Loucy (cell line): ENCODE results near the gene GPR152.
A peak's percentile ranks its signal among the peaks of the same experiment; 100 is the strongest.

Experiments used
- H2AFZ ChIP-seq: fragments of 200-600 bp; sonication (generic); 2 replicates; pipeline ENCODE4 v1.6.0; 2016; ENCODE audit warnings: antibody characterized with exemption, mild to moderate bottlenecking, low read length, moderate library complexity
- H3F3A ChIP-seq: fragments of 200-600 bp; 2 replicates; pipeline ENCODE4 v1.6.0; 2016; ENCODE audit warnings: antibody characterized with exemption, low read depth, mild to moderate bottlenecking
- H3K27me3 ChIP-seq: fragments of 200-600 bp; sonication (generic); 2 replicates; pipeline ENCODE4 v1.6.1; 2014; ENCODE audit warnings: low read length, mild to moderate bottlenecking; ENCODE audit not compliant: insufficient read depth, poor library complexity, severe bottlenecking
- H3K36me3 ChIP-seq: fragments of 200-600 bp; sonication (generic); 2 replicates; pipeline ENCODE4 v1.6.1; 2016; ENCODE audit warnings: low read length; ENCODE audit not compliant: insufficient read depth
- H3K4me1 ChIP-seq: fragments of 200-600 bp; sonication (generic); 2 replicates; pipeline ENCODE4 v1.5.1; 2014; ENCODE audit warnings: low read length, mild to moderate bottlenecking; ENCODE audit not compliant: insufficient read depth, poor library complexity, severe bottlenecking
- H3K4me2 ChIP-seq: fragments of 200-600 bp; sonication (generic); 2 replicates; pipeline ENCODE4 v1.6.0; 2014; ENCODE audit warnings: antibody characterized with exemption, low read length, low read depth, mild to moderate bottlenecking; ENCODE audit not compliant: poor library complexity, severe bottlenecking
- H3K4me3 ChIP-seq: fragments of 200-600 bp; sonication (generic); 2 replicates; pipeline ENCODE4 v1.5.1; 2014; ENCODE audit warnings: low read length, mild to moderate bottlenecking, mixed read lengths; ENCODE audit not compliant: poor library complexity, severe bottlenecking
- H3K79me2 ChIP-seq: fragments of 200-600 bp; sonication (generic); 2 replicates; pipeline ENCODE4 v1.6.1; 2014; ENCODE audit warnings: low read length; ENCODE audit not compliant: insufficient read depth
- H3K9ac ChIP-seq: fragments of 200-600 bp; sonication (generic); 2 replicates; pipeline ENCODE4 v1.6.0; 2014; ENCODE audit warnings: mild to moderate bottlenecking, low read depth, low read length, moderate library complexity; ENCODE audit not compliant: poor library complexity, severe bottlenecking
- H3K9me2 ChIP-seq: fragments of 200-600 bp; sonication (generic); replicated peaks from 2 replicates; pipeline ENCODE4 v1.6.1; 2016; ENCODE audit warnings: low read depth, low read length, mixed read lengths
- H3K9me3 ChIP-seq: fragments of 200-600 bp; sonication (generic); 2 replicates; pipeline ENCODE4 v1.6.1; 2014; ENCODE audit warnings: mild to moderate bottlenecking, antibody characterized with exemption, low read length, low read depth; ENCODE audit not compliant: insufficient read depth
- H4K20me1 ChIP-seq: fragments of 200-600 bp; sonication (generic); 2 replicates; pipeline ENCODE4 v1.6.0; 2014; ENCODE audit warnings: antibody characterized with exemption, low read length, mild to moderate bottlenecking; ENCODE audit not compliant: insufficient read depth, poor library complexity, severe bottlenecking
- EZH2phosphoT487 ChIP-seq: fragments of 200-600 bp; IDR thresholded peaks from 2 replicates; pipeline ENCODE4 v1.6.1; 2018; ENCODE audit warnings: antibody characterized with exemption, mild to moderate bottlenecking, moderate library complexity, borderline replicate concordance
- TF ChIP-seq, protein P1 (sequence below): fragments of 200-600 bp; sonication (generic); conservative IDR thresholded peaks from 2 replicates; pipeline ENCODE4 v1.5.1; 2014; ENCODE audit warnings: mild to moderate bottlenecking, antibody characterized with exemption, low read length

GPR152 gene

DNA sequence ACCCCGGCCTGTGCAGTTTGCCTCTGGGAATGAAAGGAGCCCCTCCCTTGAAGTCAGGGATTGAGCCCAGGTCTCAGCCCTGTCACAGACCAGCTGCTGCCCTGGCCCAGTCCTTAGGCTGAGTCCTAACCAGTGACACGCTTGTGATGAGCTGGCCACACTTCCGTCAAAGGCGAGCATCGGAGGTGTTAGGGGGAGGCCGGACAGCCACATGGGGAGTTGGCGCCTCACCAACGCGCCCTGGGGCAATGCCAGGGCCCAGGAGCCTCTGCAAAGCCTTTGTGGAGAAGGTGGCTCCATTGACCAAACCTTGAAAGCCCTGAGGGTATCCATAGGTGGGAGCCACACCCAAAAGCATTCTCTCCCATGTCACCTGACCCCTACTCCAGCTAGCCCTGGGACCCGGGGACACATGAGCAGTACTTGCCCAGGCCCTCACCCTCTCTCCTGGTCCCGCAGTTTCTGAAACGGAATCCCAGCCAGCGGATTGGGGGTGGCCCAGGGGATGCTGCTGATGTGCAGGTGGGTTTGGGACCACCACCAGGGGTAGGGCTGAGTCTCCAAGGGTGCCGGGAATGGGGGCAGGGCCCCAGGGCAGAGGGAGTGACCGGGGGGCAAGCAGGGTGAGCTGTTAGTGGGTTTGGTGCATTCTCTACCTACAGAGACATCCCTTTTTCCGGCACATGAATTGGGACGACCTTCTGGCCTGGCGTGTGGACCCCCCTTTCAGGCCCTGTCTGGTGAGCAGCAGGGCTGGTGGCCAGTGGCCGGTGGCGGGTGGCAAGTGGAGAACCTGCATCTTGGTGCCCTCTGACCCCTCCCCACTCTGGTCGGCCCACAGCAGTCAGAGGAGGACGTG is 18.8 kb downstream of the GPR152 start:
- peaks cover 54% of the 10 kb centered on the region for H3K4me1 ChIP-seq
- H3K36me3 ChIP-seq, result peaks cover 20% of the 10 kb centered on the region; the same call in 1 of the 2 replicates
- peak overlapping the region; percentile 100 for H3K9ac ChIP-seq
- no peak for TF ChIP-seq EZH2phosphoT487
- TF ChIP-seq, protein P1, sequence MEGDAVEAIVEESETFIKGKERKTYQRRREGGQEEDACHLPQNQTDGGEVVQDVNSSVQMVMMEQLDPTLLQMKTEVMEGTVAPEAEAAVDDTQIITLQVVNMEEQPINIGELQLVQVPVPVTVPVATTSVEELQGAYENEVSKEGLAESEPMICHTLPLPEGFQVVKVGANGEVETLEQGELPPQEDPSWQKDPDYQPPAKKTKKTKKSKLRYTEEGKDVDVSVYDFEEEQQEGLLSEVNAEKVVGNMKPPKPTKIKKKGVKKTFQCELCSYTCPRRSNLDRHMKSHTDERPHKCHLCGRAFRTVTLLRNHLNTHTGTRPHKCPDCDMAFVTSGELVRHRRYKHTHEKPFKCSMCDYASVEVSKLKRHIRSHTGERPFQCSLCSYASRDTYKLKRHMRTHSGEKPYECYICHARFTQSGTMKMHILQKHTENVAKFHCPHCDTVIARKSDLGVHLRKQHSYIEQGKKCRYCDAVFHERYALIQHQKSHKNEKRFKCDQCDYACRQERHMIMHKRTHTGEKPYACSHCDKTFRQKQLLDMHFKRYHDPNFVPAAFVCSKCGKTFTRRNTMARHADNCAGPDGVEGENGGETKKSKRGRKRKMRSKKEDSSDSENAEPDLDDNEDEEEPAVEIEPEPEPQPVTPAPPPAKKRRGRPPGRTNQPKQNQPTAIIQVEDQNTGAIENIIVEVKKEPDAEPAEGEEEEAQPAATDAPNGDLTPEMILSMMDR, result no peak
- no peaks in the 10 kb centered on the region for H3K27me3 ChIP-seq
- H3K4me2 ChIP-seq, result peak overlapping the region; percentile 96
- H3K4me3 ChIP-seq, result peak overlapping the region; percentile 100
- H2AFZ ChIP-seq, result no peak overlapping the region
- 0 out of 2 replicates have a peak, but pooled peaks cover 4% of the 10 kb centered on the region for H3F3A ChIP-seq
- H3K9me2 ChIP-seq, result no peaks in the 10 kb centered on the region
- H3K9me3 ChIP-seq, result no peaks in the 10 kb centered on the region
- peaks cover 59% of the 10 kb centered on the region for H4K20me1 ChIP-seq
- peaks cover 96% of the 10 kb centered on the region for H3K79me2 ChIP-seq

DNA sequence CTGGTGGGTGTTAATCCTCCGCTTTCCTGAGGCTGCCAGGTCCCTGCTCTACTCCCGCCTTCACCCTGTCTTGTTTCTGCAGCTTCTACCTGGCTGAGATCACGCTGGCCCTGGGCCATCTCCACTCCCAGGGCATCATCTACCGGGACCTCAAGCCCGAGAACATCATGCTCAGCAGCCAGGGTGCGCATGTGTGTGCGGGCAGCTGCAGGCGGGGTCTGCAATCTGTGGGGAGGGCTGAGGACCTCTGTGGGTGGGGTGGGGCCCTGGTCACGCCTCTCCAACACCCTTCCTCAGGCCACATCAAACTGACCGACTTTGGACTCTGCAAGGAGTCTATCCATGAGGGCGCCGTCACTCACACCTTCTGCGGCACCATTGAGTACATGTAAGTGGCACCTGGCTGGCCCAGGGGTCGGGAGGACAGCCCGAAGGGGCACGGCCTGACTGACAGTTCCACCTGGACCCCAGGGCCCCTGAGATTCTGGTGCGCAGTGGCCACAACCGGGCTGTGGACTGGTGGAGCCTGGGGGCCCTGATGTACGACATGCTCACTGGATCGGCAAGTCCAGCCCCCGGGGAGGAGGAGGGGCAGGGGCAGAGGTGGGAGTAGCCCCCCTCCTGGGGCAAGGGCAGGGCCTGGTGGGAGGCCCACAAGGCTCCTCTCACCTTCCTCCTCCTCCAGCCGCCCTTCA is 19.7 kb downstream of the GPR152 start:
- H3K27me3 ChIP-seq, result no peaks in the 10 kb centered on the region
- H3K9me3 ChIP-seq, result no peaks in the 10 kb centered on the region
- TF ChIP-seq, protein P1, result no peak
- TF ChIP-seq EZH2phosphoT487, result no peak
- no peak overlapping the region for H3K9ac ChIP-seq
- no peak overlapping the region for H3K4me3 ChIP-seq
- H3K4me2 ChIP-seq, result peak overlapping the region; percentile 96
- H3K4me1 ChIP-seq, result peaks cover 48% of the 10 kb centered on the region
- no peaks in the 10 kb centered on the region for H3K9me2 ChIP-seq
- H3K36me3 ChIP-seq, result peaks cover 20% of the 10 kb centered on the region; the same call in 1 of the 2 replicates
- H3K79me2 ChIP-seq, result peaks cover 90% of the 10 kb centered on the region
- H3F3A ChIP-seq, result 0 out of 2 replicates have a peak, but pooled peaks cover 4% of the 10 kb centered on the region
- no peak overlapping the region for H2AFZ ChIP-seq
- peaks cover 59% of the 10 kb centered on the region for H4K20me1 ChIP-seq

DNA sequence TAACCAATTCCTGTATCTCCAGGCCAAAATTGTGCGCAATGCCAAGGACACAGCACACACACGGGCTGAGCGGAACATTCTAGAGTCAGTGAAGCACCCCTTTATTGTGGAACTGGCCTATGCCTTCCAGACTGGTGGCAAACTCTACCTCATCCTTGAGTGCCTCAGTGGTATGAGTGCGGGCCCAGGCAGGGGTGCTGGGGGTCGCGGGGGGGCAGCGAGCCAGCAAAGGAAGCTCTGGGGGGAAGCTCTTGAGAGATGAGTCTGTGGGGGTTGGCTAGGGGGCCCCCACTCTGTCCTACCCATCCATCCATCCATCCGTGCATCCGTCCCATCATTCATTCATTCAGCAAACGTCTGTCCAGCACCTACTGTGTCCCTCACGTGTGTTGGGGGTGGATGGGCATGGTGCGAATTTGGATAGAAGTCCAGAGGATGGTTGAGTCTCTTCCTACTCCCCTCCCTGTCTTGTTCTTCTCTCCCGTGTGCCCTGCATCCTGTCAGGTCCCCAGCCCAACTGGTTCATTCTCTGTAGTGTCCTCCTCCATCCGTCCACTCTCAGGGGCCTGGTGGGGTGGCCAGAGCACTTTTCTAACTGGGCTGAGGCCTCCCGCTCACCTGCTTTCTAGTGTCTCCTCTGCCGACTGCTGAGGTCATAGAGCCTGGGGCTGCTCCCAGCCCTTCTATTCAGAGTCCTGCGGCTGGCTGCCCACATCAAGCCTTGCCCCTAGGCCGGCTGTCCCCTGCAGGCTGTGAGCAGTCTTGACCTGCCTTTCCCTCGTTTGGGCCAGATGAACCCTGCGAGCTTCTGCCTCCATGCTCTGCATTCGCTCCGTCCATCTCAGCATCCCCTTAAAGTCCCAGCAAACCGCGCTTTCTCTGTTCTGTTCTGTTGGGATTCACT is 20.9 kb downstream of the GPR152 start:
- peaks cover 57% of the 10 kb centered on the region for H4K20me1 ChIP-seq
- H3K9ac ChIP-seq, result no peak overlapping the region
- H3K4me2 ChIP-seq, result peak overlapping the region; percentile 16
- no peak overlapping the region for H2AFZ ChIP-seq
- H3K9me3 ChIP-seq, result no peaks in the 10 kb centered on the region
- peaks cover 78% of the 10 kb centered on the region for H3K79me2 ChIP-seq
- H3K9me2 ChIP-seq, result no peaks in the 10 kb centered on the region
- no peaks in the 10 kb centered on the region for H3K27me3 ChIP-seq
- no peak overlapping the region for H3K4me3 ChIP-seq
- TF ChIP-seq, protein P1, result no peak
- no peak for TF ChIP-seq EZH2phosphoT487
- H3K36me3 ChIP-seq, result peaks cover 20% of the 10 kb centered on the region; the same call in 1 of the 2 replicates
- peaks cover 51% of the 10 kb centered on the region for H3K4me1 ChIP-seq
- 0 out of 2 replicates have a peak, but pooled peaks cover 2% of the 10 kb centered on the region for H3F3A ChIP-seq
